CD4-positive, alpha-beta T cell treated with Interleukin-2 at 100 ng/mL for 4 hours (primary cell): ENCODE measurements around the gene RPS27L.
"Not testable (repeated sequence)": the region's sequence is repeated elsewhere in the genome, so short reads cannot be mapped to it uniquely, and the experiment has no call there.

Source experiments
- DNase-seq: peaks from one replicate; pipeline ENCODE4 v3.0.0-alpha.2; 2020; ENCODE audit warnings: low spot score

RPS27L gene

DNA sequence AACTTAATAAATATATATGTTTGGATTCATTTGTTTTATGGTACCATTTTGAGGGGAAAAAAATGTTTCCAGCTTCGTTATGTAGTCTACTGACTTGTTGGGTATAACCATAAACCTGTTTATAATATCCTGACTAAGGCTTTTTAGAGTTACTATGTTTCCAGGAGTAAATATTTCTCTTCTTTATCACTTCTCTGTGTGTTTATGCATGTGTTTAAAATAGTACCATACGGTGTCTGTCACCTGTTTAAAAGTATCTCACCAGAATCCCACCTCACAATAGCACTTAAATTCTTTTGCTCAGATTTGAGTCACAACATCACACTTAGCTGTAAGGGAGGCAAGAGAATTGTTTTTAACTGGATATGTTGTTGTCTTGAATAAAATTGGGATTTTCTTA lies 20.5 kb downstream of the RPS27L start:
- no peak for DNase-seq

DNA sequence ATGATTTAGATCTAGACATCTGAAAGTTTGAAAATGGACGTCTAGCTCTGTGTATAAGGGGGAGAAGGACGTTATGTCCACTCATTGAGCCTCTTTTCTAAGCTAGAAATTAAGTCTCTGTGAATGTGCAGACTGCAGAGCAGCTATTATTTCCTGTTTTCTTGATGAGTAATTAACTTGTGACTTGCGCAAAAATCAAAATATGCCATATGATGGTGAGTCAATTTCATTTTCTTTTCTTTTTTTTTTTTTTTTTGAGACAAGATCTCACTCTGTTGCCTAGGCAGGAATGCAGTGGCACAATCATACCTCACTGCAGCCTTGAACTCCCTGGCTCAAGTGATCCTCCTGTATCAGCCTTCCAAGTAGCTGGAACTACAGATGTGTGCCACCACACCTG lies 21.5 kb downstream of the RPS27L start:
- DNase-seq: peak; percentile 13

DNA sequence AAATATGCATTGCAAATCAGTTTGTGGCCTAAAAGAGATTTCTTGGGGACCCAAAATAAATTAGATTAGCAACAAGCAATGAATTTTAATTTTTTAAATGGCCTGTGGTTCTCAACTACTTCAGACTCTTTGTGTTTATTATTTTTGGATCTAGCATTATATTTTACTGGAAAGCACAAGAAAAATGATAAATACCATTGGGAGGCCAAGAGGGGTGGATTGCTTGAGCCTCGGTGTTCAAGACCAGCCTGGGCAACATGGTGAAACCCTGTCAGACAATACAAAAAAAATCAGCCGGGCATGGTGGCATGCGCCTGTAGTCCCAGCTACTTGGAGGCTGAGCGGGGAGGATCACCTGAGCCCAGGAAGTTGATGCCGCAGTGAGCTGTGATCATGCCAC lies 22.0 kb downstream of the RPS27L start:
- DNase-seq: no peak

DNA sequence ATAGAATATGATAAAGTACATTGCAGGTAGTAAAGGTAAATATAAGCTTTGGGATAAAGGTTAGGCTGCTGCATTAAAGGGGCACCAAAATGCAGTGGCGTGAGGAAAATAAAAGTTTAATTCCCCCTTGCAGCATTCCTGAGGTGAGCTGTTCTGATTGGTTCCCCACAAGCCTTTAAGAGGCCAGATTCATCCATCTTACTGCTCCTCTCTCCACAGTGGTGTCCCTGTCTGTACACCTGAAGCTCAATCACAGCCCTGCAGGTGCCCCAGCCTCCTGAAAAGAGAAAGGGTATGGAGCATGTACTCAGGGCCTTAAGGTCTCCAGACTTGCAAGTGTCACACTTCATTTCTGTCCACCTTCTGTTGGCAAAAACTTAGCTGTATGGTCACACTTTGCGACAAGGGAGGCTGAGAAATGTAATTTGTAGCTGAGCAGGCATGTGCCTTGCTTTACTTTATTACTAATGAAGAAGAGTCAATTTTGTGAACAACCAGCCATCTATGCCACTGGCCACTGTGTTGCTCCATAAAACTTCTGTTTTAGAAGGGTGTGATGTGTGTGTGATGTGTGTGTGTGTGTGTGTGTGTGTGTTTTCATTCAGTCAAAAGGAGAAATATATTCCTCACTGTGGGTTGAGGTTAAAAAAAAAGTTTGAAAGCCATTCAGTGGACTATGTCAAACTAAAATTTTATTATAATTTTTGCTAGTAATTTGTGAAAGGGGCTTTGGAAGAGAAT lies 22.9 kb downstream of the RPS27L start:
- no peak for DNase-seq

DNA sequence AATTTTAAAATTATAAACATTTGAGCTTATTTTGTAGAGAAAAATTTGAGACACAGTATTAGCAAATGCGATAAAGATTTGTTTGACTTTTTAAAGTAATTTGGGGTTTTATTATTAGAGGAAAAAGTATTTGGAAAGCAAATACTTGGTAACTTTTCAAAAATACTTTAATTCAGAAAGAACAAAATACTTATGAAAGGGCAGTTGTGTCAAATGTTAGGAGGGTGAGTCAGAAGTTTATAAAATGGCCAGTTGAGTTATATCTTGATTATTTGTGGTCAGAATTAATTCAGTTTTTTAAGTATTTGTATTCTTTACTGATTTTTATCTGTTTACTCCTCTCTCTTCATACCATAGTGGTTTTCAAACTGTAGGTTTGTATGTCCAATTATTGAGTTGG lies 23.5 kb downstream of the RPS27L start:
- no peak for DNase-seq

DNA sequence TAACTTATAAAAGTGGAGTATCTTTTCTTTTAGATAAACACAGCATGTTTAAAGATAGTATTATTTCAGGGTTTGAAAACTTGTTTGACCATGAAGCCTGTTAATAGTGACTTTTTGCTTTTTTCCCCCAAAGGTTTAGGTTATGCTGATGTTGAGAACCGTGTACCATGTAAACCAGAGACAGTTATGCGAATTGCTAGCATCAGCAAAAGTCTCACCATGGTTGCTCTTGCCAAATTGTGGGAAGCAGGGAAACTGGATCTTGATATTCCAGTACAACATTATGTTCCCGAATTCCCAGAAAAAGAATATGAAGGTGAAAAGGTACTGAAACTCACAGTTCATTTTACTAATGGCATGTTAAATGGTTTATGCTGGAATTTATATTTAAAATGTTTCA lies 30.6 kb downstream of the RPS27L start:
- no peak for DNase-seq

DNA sequence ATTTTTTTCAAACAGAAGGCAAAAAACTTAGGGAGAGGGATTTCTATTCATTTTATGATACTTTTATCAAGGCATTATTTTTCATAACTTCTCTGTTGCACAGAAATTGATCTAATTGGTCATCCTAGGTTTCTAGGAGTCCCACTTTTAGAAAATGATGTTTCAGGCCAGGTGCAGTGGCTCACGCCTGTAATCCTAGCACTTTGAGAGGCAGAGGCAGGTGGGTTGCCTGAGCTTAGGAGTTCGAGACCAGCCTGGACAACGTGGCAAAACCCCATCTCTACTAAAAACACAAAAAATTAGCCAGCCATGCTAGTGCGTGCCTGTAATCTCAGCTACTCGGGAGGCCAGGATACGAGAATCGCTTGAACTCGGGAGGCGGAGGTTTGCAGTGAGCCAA lies 32.8 kb downstream of the RPS27L start:
- no peak for DNase-seq

DNA sequence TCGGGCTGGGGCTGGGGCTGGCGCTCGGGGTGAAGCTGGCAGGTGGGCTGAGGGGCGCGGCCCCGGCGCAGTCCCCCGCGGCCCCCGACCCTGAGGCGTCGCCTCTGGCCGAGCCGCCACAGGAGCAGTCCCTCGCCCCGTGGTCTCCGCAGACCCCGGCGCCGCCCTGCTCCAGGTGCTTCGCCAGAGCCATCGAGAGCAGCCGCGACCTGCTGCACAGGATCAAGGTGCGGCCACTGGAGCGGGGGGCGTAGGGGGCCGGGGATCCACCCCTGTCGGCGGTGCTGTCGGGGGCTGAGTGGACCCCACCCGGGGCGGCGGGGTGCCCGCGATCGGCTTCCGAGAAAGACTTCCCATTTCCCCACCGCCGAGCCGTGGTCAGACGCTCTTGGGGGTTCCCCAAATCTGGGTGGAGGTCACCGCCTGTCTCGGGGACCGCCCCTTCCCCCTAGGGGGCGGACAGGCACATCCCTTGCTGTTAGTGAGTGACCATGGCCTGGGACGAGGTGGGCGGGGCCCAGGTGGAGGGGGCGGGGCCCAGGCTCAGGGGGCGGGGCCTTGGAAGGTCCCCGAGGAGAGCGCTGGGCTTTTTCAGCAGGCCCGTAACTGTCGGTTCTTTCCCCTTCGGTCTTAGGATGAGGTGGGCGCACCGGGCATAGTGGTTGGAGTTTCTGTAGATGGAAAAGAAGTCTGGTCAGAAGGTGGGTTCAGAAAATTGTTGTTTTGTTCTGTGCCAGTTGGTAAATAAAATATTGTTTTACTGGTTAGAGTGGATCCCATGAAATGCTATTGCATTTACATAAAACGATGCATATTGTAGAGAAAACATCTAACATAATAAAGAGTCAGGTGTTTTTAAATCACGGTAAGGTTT lies 35.0 kb downstream of the RPS27L start:
- peak; percentile 78 for DNase-seq

DNA sequence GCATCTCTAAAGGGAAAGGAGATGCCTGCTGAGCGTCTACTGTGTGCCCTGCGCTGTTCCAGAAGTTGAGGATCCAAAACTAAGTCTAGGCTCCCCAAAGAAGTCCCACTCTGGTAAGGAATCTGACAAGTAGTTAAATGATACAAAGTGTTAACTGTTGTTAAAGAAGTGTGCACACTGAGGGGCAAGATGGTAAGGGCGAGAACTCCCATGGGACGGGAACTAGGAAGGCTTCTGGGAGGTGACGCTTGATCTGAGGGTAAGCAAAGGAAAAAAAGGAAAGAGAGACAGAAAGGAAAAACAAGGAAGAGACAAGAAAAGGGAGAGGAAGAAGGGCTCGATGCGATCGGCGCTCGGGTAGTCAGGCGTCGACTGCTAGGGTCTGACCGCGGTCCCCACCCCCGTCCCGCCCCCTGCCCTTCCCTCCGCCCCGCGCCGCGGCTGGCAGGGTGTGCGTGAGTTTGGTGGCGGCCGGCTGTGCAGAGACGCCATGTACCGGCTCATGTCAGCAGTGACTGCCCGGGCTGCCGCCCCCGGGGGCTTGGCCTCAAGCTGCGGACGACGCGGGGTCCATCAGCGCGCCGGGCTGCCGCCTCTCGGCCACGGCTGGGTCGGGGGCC lies 35.8 kb downstream of the RPS27L start, which contains the start of gene LACTB:
TSS of gene LACTB (plus strand) at position 480 of the 620 bp plus-strand sequence. CDS start at position 491, 11 bp downstream.
- peak; percentile 80 for DNase-seq

DNA sequence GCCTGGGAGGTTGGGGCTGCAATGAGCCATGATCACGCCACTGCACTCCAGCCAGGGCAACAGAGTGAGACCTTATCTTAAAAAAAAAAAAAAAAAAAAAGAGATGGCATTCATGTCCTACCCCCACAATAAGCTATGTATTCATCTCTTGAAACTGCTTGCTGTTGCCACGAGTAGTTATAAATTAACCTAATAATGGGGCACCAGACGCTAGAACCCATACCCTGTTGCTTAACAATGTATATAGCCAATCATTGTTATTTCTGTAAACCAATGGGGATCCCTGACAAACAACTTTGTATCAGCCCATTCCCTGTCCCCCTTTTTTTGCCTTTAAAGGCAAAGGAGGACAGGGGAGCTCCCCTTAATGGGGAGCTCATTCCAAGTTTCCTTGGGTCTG lies 38.4 kb downstream of the RPS27L start:
- no peak for DNase-seq

DNA sequence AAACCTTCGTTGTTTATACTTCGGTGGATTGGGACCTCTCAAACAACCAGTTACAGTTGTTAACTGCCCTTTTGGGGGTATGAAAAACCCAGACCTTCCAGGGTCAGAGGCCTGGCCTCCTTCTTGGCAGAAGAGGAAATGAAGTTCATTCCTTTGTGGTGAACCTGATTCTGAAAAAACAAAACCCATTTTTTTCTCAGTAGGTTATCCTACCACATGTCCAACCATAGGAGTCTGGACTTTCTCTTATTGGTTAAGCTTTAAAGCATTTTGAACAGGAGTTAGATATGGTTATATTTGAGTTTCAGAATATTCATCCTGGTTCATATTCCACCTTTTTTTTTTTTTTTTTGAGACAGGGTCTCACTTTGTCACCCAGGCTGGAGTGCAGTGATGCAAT lies 42.8 kb downstream of the RPS27L start:
- DNase-seq: no peak

DNA sequence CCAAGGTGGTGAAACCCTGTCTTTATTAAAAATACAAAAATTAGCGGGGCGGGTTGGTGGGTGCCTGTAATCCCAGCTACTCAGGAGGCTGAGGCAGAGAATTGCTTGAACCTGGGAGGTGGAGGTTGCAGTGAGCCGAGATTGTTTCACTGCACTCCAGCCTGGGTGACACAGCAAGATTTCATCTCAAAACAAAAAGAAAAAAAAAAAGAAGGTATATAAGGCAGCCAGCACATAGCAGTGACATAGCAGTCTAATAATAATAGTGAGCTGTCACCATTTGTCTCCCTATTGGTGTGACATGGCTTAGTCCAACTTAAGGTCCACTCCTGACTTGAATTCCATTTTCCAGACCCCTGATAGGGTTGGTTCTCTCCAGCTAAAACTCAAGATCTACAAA lies 44.4 kb downstream of the RPS27L start:
- no peak for DNase-seq

DNA sequence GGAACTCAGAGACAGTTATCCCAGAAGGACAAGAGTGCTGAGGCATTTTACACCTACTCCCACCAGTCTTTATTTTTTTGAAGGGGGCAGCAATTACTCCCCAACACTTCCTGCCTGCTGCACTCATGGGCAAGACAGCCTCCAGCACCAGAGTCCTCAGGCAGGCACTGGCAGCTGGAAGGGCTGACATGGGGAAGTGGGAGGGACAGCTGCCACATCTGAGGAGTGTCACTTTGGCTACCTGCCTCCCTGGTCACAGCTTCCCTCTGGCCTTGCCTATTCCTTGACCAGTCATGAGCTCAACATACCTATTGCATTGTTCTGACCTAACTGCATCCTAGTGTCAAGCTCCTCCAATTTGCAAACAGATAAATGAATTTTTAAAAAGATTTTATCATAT lies 45.8 kb downstream of the RPS27L start:
- no peak for DNase-seq

DNA sequence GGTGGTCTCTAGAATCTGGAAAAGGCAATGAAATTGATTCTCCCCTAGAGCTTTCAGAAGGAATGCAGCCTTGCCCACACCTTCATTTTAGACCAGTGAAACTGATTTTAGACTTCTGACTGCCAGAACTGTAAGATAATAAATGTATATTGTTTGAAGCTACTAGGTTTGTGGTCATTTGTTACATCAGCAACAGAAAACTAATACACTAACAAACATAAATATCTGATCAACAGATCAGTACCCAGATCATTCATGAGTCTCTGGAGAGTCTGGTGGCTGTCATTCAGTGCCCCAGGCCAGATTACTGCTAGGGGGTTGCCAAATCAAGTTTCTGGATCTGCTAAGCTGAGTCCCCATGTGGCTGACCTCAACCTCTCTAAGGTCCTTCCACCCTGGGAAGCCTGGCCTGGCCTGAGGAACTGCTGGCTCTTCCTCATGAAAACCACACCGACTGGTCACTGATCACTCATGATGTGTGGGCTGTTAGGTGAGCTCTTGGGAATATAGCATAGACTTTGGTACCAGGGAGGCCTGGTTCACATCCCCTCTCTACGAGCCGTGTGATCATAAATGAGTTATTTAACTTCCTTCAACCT lies 46.8 kb downstream of the RPS27L start:
- no peak for DNase-seq

DNA sequence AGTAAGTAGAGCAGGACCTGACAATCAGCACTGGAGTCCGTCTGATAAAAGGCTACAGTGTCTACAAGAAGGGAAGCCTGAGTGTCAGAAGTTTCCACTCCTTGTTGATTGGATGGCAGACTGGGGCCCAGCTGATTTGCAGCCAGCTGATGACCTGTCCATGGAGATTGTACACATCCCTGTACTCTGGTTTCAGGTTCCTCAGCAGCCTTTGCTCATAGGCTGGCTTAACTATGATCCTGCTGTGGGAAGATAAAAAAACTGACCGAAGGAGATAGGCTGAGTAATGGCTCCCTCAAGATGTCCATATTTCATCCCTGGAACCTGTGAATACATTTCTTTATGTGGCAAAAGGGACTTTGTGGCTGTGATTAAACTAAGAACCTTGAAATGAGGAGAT lies 47.4 kb downstream of the RPS27L start:
- no peak for DNase-seq

DNA sequence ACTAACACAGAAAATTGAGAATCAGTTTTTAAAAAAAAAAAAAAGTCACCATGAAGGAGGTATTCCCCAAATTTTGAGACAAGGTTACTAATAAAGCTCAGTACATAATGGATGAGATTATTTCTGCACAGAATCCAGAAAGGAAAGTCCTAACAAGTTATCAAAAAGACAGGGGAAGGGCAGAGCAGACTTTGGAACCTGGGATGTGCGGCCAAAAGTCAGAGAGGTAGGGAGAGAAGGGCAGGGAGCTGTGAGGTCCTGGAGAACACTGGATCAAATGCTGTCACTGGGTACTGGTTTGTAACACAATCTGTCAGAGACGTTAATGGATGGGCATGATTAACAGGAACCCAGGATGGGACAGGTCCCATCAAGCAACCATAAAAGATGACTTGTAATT lies 47.8 kb downstream of the RPS27L start:
- no peak for DNase-seq

DNA sequence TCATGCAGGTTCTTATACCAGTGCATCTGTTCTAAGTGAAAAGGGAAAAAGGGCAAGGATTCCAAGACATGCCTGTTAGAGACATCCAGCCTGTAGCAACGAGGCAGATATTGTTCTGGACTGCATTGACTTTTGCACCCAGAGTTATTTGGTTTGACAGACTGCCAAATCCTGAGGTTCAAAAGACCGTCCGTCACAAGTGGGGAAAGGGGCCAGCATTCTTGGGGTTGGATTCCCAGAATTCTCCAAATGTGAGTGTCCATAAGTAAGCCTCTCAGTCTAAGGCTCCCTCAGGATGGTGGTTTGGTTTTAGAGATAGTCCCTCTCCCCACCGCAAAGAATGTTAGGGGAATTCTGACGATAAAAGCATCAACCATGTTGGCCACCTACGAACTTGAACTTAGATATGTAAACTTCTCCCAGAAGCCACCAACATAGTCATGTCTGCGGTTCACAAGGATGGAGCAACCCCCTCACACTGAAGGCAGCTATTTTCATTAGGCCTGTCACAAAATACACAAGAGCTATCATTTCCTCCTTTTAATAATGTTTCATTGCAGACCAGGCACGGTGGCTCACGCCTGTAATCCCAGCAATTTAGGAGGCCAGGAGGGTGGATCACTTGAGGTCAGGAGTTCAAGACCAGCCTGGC lies 49.3 kb downstream of the RPS27L start:
- DNase-seq: no peak

DNA sequence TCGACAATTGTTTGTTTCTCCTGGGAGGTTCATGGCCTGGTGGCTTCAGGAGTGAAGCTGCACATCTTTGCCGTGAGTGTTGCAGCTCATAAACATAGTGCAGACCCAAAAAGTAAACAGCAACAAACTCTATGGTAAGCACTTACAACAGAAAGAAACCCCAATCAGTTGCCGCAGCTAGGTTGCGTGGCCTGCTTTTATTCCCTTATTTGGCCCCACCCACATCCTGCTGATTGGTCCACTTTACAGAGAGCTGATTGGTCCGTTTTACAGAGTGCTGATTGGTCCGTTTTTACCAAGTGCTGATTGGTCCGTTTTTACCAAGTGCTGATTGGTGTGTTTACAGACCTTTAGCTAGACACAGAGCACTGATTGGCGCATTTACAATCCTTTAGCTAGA lies 51.9 kb downstream of the RPS27L start:
- DNase-seq: not testable (repeated sequence)

DNA sequence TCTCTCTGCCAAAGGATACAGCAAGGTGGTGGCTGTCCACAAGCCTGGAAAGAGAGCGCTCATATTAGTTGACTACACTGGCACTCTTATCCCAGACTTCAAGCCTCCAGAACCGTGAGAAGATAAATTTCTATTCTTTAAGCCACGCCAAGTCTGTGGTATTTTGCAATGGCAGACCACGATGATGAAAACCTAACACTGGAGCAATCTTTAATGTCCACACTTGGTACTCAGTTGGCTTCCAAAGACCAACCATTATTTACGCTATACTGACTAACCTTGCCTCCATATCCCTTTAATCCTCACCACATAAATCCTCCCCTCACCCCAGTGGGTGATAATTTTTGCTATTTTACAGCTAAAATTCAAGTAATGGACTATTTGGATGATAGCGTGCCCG lies 52.5 kb downstream of the RPS27L start:
- no peak for DNase-seq

DNA sequence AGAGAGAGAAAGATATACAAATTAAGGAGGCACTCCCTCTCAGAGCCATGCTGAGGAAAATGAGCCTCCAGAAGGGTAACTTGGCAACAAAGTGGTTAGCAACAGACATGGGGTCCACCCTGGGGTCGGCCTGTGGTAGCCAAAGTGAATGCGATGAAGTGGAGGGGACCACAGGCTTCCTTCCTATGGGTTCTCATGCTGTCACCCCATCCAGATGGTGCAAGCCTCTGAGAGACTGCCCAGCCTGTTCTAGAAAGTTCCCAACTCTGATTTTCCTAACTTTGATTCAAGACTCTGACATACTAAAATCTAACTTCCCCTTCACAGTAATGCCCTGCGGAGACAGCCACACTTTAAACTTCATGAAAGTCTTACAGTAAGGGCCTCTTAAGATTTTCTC lies 53.9 kb downstream of the RPS27L start:
- no peak for DNase-seq

DNA sequence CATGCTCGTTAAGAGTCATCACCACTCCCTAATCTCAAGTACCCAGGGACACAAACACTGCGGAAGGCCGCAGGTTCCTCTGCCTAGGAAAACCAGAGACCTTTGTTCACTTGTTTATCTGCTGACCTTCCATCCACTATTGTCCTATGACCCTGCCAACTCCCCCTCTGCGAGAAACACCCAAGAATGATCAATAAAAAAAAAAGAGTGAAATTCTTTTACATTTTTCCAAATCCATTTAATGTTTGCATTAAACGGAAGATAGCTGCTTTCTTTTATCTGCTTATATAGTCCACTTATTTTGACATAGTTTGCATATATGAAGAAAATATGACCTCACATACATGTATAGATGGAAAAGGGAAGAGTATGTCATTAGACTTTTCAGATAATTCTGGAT lies 57.7 kb downstream of the RPS27L start:
- DNase-seq: not testable (repeated sequence)

DNA sequence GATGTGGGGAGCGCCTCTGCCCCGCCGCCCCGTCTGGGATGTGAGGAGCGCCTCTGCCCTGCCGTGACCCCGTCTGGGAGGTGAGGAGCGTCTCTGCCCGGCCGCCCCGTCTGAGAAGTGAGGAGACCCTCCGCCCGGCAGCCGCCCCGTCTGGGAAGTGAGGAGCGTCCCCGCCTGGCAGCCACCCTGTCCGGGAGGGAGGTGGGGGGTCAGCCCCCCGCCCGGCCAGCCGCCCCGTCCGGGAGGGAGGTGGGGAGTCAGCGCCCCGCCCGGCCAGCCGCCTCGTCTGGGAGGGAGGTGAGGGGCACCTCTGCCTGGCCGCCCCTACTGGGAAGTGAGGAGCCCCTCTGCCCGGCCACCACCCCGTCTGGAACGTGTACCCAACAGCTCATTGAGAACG lies 58.4 kb downstream of the RPS27L start:
- DNase-seq: not testable (repeated sequence)
